Measurements from ENCODE around the gene MIDN.

MIDN gene

GRCh38 chr19:1259206-1259875 is 11.0 kb downstream of the MIDN start:
- peak; percentile 74 for DNase-seq

- peak; percentile 50 for DNase-seq
These were observed 11.7 kb downstream of the MIDN start for GRCh38 chr19:1259876-1260748.

DNA sequence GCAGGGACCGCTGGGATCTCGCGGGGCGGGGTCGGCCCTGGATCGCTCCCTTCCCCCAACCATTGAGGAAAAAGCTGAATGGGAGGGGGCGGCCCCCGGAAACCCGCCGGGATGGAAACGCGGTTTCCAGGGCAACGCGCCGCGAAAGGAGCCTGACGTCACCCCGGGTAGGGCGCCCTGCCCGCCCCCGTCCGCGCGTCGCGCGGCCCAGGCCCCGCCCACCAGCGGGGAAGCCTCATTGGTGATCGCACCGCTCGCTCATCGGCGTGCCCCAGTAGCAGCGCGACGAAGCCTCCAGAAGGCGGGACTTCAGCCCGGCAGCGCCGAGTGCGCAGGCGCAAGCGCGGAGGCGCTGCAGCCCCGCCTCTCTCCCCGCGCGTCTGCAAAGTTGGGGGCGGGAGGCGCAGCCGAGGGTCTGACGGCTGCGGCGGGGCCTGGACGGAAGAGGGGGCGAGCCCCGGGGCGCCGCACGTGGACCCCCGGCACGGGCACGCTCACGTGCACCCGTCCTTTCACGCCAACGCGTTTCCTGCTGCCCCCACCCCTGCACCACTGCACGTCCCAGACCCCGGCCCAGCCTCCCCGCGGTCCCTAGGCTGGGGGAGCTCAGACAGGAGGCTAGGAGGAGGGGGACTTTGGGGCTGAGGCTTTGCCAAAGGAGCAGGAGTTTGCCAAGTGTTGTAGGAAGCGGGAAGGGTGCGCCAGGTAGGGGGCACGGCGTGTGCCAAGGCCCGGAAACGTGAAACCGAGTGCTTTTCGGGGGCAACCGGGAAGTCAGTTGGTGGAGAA is 12.6 kb downstream of the MIDN start:
- DNase-seq, result peak; percentile 97

GRCh38 chr19:1261538-1261797 is 13.1 kb downstream of the MIDN start:
- no peak for DNase-seq

DNA sequence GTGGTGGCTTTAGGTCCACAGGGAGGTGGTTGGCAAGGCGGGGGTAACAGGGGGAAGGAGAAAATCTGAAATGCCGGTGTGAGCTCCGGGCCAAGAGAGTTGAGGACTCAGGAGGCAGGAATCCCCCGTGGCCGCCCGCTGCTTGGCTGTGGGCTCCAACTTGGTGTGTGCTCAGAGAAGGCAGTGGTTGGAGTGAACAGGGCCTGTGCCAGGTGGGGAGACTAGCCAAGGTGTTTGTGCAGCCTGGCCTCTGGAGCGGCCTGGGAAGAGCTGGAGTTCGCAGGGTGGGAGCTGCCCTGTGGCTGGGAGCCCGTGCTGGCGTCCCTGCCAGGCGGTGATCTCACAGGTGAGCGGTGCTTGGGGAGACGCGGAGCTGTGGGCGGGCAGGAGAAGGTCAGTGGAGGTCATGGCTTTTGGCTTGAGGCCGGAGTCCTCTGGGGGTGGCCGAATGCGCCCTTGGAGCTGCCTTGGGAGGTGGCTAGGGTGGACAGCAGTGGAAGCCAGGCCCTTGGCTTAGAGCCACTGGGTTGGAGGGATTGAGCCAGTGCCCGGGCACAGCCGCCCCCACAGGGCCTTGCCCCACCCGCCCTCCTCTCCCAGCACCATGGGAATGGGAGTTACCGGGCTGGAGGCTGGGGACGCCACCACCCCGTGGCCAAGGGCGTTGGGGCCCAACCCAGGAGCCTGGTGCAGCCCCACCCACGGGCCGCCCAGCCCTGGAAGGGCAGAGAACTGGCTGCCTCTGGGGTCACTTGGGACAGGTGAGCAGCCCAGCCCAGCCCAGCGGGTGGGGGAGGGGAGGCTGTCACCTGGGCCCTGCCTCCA is 13.6 kb downstream of the MIDN start:
- DNase-seq, result no peak

- DNase-seq, result no peak
These were observed 14.3 kb downstream of the MIDN start for GRCh38 chr19:1262623-1263123.

DNA sequence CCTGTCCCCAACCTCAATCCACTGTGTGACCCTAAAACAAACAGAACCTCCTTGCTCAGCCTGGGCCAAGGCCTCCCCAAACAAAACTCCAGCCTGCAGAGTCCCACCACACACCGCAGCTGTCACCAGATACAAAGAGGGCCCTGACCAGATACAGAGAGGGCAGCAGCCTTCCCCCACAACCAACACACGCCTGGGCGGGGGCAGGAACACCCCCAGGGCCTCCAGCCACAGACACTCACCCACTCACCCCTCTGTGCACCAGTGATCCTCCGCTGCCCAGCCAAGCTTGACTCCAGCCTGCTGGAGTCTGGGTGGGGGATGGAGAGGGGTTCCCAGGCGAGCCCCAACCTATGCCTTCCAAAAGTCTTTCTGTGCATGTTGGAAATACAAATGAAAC is 14.8 kb downstream of the MIDN start:
- DNase-seq, result no peak

GRCh38 chr19:1264801-1265614 is 16.6 kb downstream of the MIDN start:
- DNase-seq, result no peak

GRCh38 chr19:1265615-1266128 is 17.3 kb downstream of the MIDN start:
- DNase-seq, result peak; percentile 65

- DNase-seq, result peak; percentile 83
These were observed 17.9 kb downstream of the MIDN start for GRCh38 chr19:1266129-1266915.

- DNase-seq, result peak; percentile 73
These were observed 18.6 kb downstream of the MIDN start for GRCh38 chr19:1266916-1267476.

DNA sequence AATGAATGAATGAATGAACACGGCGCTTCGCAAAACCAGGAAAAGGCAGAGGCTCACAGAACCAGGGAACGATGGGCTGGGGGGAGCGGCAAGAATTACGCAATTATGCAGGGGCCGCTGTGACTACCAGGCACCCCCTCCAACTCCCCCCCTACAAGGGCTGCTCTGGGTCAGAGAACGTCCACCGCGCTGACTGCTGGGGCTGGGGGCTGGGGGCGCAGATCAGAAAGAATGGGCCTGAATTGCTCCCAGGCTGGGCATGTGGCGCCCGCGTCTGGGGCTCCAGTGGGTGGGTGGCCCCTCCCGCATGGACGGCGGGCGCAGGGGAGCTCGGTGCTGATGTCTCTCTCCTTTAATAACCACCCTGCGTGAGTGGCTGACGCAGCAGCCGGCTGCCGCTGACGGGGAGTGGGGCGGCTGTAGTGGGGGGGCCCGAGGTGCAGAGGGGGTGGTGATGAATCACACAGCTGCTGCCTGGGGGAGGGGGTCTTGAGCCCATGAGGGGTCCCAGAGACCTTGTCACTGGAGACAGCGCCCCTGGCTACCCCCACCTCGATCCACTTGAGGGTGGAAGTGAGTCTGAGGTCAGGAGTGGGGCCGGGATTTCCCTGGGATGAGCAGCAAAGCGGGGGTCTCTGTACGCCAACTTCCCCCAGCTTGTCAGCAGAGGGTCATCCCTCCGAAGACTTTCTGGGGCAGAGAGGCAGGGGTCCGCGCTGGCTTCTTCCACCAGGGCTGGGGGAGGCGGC is 19.3 kb downstream of the MIDN start:
- no peak for DNase-seq

DNA sequence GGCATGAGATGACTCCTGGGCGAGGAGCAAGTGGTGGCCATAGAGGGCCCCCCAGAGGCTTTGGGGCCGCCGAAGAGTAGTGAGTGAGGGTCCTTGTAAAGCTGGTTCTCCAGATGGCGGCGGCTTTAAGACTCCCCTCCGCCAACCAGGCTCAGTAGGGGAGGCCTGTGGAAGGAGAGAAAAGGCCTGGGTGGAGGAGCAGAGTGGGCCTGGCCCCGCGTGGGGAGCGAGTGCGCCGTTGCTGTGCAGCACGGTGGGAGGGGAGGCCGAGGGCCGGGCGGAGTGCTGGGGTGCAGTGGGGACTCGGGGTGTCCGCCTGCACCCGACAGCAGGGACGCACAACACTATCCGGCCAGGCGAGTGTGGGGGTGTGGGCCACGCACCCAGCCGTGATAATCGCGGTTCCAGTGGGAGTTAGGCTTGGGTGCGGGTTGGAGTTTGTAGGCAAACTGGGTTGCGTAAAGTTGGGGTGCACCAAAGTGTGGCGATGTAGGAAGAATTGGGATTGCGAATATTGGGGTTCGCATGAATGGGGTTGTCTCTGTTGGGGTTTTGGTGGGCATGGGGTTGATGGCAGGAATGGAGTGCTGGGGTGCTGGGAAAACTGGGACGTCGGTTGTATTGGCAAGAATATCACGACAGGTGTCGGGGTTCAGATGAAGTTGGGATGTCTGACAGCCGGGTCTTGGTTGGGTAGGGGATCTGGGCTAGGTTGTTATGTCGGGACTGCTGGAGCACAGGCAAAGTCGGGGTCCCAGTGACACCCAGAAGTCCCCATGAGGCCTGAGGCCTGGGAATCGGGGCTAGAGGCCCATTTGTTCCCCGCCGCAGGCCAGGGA is 20.1 kb downstream of the MIDN start:
- no peak for DNase-seq

DNA sequence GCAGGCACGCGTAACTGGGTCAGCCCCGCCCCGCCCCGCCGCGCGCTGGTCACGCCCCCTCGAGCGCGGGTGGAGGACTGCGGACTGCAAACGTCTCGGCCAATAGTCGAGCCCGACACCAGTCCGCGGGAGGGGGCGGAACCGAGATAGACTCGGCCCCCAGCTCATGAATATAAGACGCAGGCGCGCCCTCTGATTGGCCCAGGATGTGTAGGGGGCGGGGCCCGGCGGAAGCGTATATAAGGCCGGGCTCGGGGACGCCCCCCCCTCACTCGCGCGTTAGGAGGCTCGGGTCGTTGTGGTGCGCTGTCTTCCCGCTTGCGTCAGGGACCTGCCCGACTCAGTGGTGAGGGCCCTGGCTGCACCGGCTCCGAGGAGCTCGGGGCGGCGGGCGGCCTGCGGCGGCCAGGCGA is 20.7 kb downstream of the MIDN start, which contains the start of gene CIRBP:
Gene CIRBP (plus strand): TSS at position 268 of the 413 bp plus-strand sequence. CDS start 1,602 bp downstream, outside the sequence.
- peak; percentile 100 for DNase-seq

- peak; percentile 85 for DNase-seq
These were observed 21.3 kb downstream of the MIDN start for GRCh38 chr19:1269478-1270212.

DNA sequence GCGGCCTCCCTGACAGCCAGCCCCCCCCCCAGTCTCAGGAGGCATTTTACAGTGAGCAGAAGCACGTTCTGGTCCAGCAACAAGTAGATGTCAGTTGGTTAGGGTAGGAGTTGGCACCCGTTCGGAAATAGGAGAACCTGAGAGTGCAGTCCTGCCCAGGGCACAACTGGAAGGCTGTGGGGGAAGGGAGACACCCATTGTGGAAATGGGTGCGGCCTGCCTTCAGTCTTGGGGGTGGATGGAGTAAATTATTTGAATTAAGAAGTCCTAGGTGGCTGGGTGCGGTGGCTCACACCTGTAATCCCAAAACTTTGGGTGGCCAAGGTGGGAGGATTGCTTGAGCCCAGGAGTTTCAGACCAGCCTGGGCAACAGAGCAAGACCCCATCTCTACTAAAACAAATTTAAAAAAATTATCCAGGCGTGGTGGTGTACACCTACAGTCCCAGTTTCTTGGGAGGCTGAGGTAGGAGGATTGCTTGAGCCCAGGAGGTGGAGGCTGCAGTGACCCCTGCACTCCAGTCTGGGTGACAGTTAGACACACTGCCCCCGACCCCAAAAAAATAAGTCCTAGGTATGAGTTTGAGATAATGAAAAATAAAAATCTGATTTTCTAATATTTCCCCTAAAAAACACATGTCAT is 21.9 kb downstream of the MIDN start:
- DNase-seq, result no peak
